GM20000 (cell line): ENCODE results near the gene C1QL4.

Experiments used
- DNase-seq: peaks from one replicate; pipeline ENCODE4 v3.0.0; 2012; ENCODE audit warnings: low spot score
- TF ChIP-seq, protein P1 (sequence below): IDR thresholded peaks from 2 replicates; pipeline ENCODE4 v1.5.1; 2012; ENCODE audit warnings: mild to moderate bottlenecking, control low read depth; ENCODE audit errors: extremely low read depth, missing control alignments

Gene C1QL4

DNA sequence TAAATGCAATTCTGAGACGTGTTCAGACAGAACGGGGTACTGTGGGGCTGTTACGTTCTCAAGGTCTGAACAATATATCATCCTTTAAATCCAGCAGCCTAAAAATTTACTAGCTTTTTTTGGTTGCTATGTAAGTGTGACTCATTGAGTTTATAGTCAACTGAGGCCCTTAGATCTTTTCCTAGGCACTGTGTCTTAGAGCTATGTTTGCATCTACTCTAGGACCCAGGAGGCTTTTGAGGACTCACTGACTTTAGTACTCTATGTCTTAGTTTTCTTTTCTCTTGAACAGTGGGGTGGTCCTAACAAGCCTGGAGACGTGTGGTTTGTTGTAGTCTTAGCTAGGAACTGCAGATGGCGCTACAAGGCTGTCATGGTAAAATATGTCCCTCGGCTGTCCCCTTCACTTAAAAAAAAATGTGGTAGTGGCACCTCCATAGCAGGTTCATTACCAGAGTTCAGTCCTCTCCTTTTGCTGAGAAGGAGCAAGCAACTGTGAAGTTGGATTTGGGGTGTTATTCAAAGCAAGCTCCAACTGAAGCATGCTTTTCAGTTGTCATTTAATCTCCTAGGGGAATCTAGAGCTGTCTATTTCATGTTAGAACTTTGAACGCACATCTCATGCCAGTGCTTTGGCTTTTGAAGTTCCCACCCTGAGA is 21.6 kb upstream of the C1QL4 start:
- peak; percentile 79 for DNase-seq
- TF ChIP-seq, protein P1, sequence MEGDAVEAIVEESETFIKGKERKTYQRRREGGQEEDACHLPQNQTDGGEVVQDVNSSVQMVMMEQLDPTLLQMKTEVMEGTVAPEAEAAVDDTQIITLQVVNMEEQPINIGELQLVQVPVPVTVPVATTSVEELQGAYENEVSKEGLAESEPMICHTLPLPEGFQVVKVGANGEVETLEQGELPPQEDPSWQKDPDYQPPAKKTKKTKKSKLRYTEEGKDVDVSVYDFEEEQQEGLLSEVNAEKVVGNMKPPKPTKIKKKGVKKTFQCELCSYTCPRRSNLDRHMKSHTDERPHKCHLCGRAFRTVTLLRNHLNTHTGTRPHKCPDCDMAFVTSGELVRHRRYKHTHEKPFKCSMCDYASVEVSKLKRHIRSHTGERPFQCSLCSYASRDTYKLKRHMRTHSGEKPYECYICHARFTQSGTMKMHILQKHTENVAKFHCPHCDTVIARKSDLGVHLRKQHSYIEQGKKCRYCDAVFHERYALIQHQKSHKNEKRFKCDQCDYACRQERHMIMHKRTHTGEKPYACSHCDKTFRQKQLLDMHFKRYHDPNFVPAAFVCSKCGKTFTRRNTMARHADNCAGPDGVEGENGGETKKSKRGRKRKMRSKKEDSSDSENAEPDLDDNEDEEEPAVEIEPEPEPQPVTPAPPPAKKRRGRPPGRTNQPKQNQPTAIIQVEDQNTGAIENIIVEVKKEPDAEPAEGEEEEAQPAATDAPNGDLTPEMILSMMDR = peak; percentile 80

GRCh38 chr12:49357103-49357678 is 20.2 kb upstream of the C1QL4 start:
- DNase-seq = peak; percentile 36

GRCh38 chr12:49355913-49356312 is 18.9 kb upstream of the C1QL4 start:
- no peak for DNase-seq
- TF ChIP-seq, protein P1 = no peak

More at GRCh38 chr12:49357103-49357678, 20.2 kb upstream of the C1QL4 start:
- TF ChIP-seq, protein P1 = no peak

DNA sequence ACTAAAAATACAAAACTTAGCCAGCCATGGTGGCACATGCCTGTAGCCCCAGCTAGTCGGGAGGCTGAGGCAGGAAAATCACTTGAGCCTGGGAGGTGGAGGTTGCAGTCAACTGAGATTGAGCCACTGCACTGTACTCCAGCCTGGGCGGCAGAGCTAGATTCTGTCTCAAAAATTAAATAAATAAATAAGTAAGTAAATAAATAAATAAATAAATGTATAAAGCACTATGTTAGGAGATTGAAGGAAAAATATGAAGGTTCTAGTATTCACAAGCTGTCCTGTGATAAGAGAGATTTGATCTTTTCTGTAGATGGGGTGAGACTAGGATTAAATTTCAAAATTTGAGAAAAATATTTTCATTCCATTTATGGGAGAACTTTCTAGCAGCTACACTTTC is 15.4 kb upstream of the C1QL4 start:
- no peak for DNase-seq
- TF ChIP-seq, protein P1 = no peak

DNA sequence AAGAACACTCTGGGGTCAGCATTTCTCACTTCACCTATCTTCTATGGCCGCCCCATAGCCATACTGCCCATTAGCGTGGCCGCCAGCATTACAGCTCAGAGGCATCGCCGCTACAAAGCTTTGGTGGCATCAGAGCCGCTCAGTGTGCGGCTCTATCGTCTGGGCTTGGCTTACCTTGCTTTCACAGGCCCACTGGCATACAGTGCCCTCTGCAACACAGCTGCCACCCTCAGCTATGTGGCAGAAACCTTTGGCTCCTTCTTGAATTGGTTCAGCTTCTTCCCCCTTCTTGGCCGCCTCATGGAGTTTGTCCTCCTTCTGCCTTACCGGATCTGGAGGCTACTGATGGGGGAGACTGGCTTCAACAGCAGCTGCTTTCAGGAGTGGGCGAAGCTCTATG is 12.3 kb upstream of the C1QL4 start:
- no peak for DNase-seq
- TF ChIP-seq, protein P1 = no peak

GRCh38 chr12:49348781-49349180 is 11.8 kb upstream of the C1QL4 start:
- DNase-seq = no peak
- TF ChIP-seq, protein P1 = no peak

- TF ChIP-seq, protein P1 = peak; percentile 95
- peak; percentile 92 for DNase-seq
These were observed 10.6 kb upstream of the C1QL4 start for GRCh38 chr12:49347311-49348193.
